AG04450 (cell line): Measurements from ENCODE around the gene FDPS. TPM values are rescaled to one million over a fixed set of nuclear protein-coding genes. Genes with fewer than 3 reads are reported as not detected.
"Not testable (repeated sequence)": the region's sequence is repeated elsewhere in the genome, so short reads cannot be mapped to it uniquely, and the experiment has no call there.

Experiments
- CTCF ChIA-PET: fragments of 300-600, 350-600 bp; formaldehyde crosslinking; extraction: SDS; loops from one replicate; lab custom pipeline; 2022; ENCODE audit warnings: antibody characterized with exemption, inconsistent platforms; lab: Charles Lee
- POLR2A ChIA-PET: fragments of 350-600 bp; formaldehyde crosslinking; extraction: SDS; loops from one replicate; lab custom pipeline; 2021; ENCODE audit warnings: antibody characterized with exemption, inconsistent platforms; lab: Yijun Ruan, JAX
- DNase-seq: peaks from one replicate; pipeline ENCODE4 v3.0.0-alpha.2; 2011; ENCODE audit warnings: low read depth, low spot score
- H3K27ac ChIP-seq: one replicate; pipeline ENCODE4 v1.5.1; 2012; ENCODE audit warnings: low read depth, low read length, control low read depth
- H3K27me3 ChIP-seq: one replicate; pipeline ENCODE4 v1.6.0; 2012; ENCODE audit warnings: low read length; ENCODE audit not compliant: control insufficient read depth, insufficient read depth
- H3K4me3 ChIP-seq: 2 replicates; pipeline ENCODE4 v1.5.1; 2011; ENCODE audit warnings: mild to moderate bottlenecking, low read depth, low read length, control low read depth
- H3K9me3 ChIP-seq: 2 replicates; pipeline ENCODE4 v1.5.1; 2012; ENCODE audit warnings: low read length; ENCODE audit not compliant: control insufficient read depth, insufficient read depth
- CTCF ChIP-seq: IDR thresholded peaks from 2 replicates; pipeline ENCODE4 v1.5.1; 2011; ENCODE audit warnings: low read depth, low read length, control low read depth, inconsistent platforms
- polyA plus RNA-seq: library from polyadenylated mRNA; depleted of rRNA; stranded (reverse); fragments of >200 nt; gene quantifications from 2 replicates; pipeline ENCODE4 v1.2.3, GENCODE V29; 2011

Gene FDPS
- polyA plus RNA-seq, 1 experiment, result 140 TPM

GRCh38 chr1:155326020-155326526 lies 17.4 kb downstream of the FDPS start:
- CTCF ChIA-PET, result interaction anchor here (0.8 kb wide), 1 partner anchor 76 kb away, joined by 3 read pairs; no protein-coding TSS in a partner anchor
- no peak for DNase-seq
- no peak for TF ChIP-seq CTCF
- no peaks in the 10 kb centered on the region for H3K27me3 ChIP-seq
- no peak overlapping the region for H3K27ac ChIP-seq
- H3K4me3 ChIP-seq, result peak overlapping the region; percentile 82; the same call in 1 of the 2 replicates
- POLR2A ChIA-PET, result no interaction called here
- H3K9me3 ChIP-seq, result no peaks in the 10 kb centered on the region; the same call in 1 of the 2 replicates

- CTCF ChIA-PET, result interaction anchor here (0.8 kb wide), 1 partner anchor 76 kb away, joined by 3 read pairs; no protein-coding TSS in a partner anchor
- H3K9me3 ChIP-seq, result no peaks in the 10 kb centered on the region; the same call in 1 of the 2 replicates
- no peak overlapping the region for H3K27ac ChIP-seq
- no peak overlapping the region for H3K4me3 ChIP-seq
- TF ChIP-seq CTCF, result no peak
- H3K27me3 ChIP-seq, result no peaks in the 10 kb centered on the region
- POLR2A ChIA-PET, result no interaction called here
- DNase-seq, result no peak
Measured at GRCh38 chr1:155326631-155327037, 18.0 kb downstream of the FDPS start.

GRCh38 chr1:155327981-155328380 lies 19.3 kb downstream of the FDPS start:
- CTCF ChIA-PET, result interaction anchor here (1.0 to 1.6 kb wide), 2 partner anchors 51 to 78 kb away, joined by 3 to 4 read pairs; no protein-coding TSS in a partner anchor
- TF ChIP-seq CTCF, result no peak
- no peak for DNase-seq
- no peak overlapping the region for H3K4me3 ChIP-seq
- H3K27ac ChIP-seq, result no peak overlapping the region
- H3K27me3 ChIP-seq, result no peaks in the 10 kb centered on the region
- H3K9me3 ChIP-seq, result no peaks in the 10 kb centered on the region; the same call in 1 of the 2 replicates
- POLR2A ChIA-PET, result no interaction called here

- CTCF ChIA-PET, result interaction anchor here (1.6 kb wide), 1 partner anchor 79 kb away, joined by 4 read pairs; no protein-coding TSS in a partner anchor
- POLR2A ChIA-PET, H3K27ac ChIP-seq, H3K9me3 ChIP-seq, H3K27me3 ChIP-seq, H3K4me3 ChIP-seq, DNase-seq: not testable (repeated sequence)
Measured at GRCh38 chr1:155328856-155329255, 20.2 kb downstream of the FDPS start.

- ChIA-PET CTCF (no interaction called here), POLR2A (interaction anchor here (0.5 kb wide), 1 partner anchor 14 kb away, joined by 3 read pairs; no protein-coding TSS in a partner anchor)
- Histone ChIP-seq H3K27ac (no peak overlapping the region), H3K9me3 (no peaks in the 10 kb centered on the region), H3K4me3 (no peak overlapping the region), H3K27me3 (no peaks in the 10 kb centered on the region)
- no peak for DNase-seq
- no peak for TF ChIP-seq CTCF
Measured at GRCh38 chr1:155329980-155330598, 21.4 kb downstream of the FDPS start.
